ENCODE measurements around the gene MPND. TPM values are rescaled to one million over a fixed set of nuclear protein-coding genes. Genes with fewer than 3 reads are reported as not detected.

MPND gene
- total RNA-seq, 1 experiment from 2014 or later: 7.2 TPM

Other genes starting within 250 kb of the MPND start
- 171 and 230 TPM in 2 replicates for gene MAP2K2, start 219.4 kb upstream of the MPND start, total RNA-seq (2022)
- gene CREB3L3, start 189.9 kb upstream of the MPND start, total RNA-seq (2022): not detected in 2 replicates
- 33.2 and 43.9 TPM in 2 replicates for gene SIRT6, start 161.0 kb upstream of the MPND start, total RNA-seq (2022)
- 1.2 and 2.9 TPM in 2 replicates for gene ANKRD24, start 160.9 kb upstream of the MPND start, total RNA-seq (2022)
- gene EBI3, start 114.0 kb upstream of the MPND start, total RNA-seq (2022): 0.35 and 1.0 TPM in 2 replicates
- gene YJU2, start 96.5 kb upstream of the MPND start, total RNA-seq (2022): 28.1 and 30.1 TPM in 2 replicates
- not detected in 2 replicates for gene SHD, start 64.3 kb upstream of the MPND start, total RNA-seq (2022)
- gene TMIGD2, start 41.2 kb upstream of the MPND start, total RNA-seq (2022): not detected in 2 replicates
- gene FSD1, start 39.0 kb upstream of the MPND start, total RNA-seq (2022): not detected in 2 replicates
- gene STAP2, start 4.7 kb upstream of the MPND start, total RNA-seq (2022): 14.8 and 20.3 TPM in 2 replicates
- gene SH3GL1, start 57.0 kb downstream of the MPND start, total RNA-seq (2022): 94.4 and 106 TPM in 2 replicates
- 15.3 and 16.7 TPM in 2 replicates for gene CHAF1A, start 59.1 kb downstream of the MPND start, total RNA-seq (2022)
- gene UBXN6, start 114.2 kb downstream of the MPND start, total RNA-seq (2022): 94.8 and 110 TPM in 2 replicates
- 46.3 and 53.8 TPM in 2 replicates for gene HDGFL2, start 128.7 kb downstream of the MPND start, total RNA-seq (2022)
- 1.4 and 1.8 TPM in 2 replicates for gene PLIN4, start 174.9 kb downstream of the MPND start, total RNA-seq (2022)
- gene PLIN5, start 191.7 kb downstream of the MPND start, total RNA-seq (2022): not detected in 2 replicates
- gene LRG1, start 196.5 kb downstream of the MPND start, total RNA-seq (2022): 0.33 and 0.56 TPM in 2 replicates
- gene SEMA6B, start 216.1 kb downstream of the MPND start, total RNA-seq (2022): 0.20 and 0.54 TPM in 2 replicates